ENCODE data around the gene TSR2. TPM values are rescaled to one million over a fixed set of nuclear protein-coding genes. Genes with fewer than 3 reads are reported as not detected.

Gene TSR2
- total RNA-seq, 2 experiments from 2014 or later = 25.5 to 26.2 TPM

DNA sequence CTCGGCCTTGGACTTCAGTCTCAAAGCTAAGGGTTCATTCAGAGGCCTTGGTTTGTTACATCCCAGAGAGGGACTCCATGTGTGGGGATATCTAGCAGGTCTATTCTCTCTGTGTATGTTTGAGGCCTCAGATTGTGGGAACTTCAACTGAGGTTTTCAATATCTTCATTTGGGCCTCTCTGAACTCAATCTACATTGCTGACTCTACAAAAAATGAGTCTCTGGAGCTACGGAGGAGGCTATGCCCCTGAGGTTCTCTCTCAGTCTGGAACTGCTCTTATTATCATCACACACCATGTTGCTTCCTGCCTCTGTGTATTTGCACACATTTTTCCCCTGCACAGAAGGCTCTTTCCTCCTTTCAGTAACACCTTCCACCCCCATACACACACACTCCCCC lies 5.1 kb upstream of the TSR2 start:
- CTCF ChIA-PET = no interaction called here
- Mint-ChIP-seq H3K27me3 (no peaks in the 10 kb centered on the region), H3K4me1 (peaks cover 4% of the 10 kb centered on the region), H3K9me3 (no peaks in the 10 kb centered on the region), H3K4me3 (no peak overlapping the region), H3K36me3 (ENCODE audit: low read depth) (no peaks in the 10 kb centered on the region), H3K27ac (no peak overlapping the region)
- POLR2A ChIA-PET = no interaction called here
- no peak for DNase-seq

DNA sequence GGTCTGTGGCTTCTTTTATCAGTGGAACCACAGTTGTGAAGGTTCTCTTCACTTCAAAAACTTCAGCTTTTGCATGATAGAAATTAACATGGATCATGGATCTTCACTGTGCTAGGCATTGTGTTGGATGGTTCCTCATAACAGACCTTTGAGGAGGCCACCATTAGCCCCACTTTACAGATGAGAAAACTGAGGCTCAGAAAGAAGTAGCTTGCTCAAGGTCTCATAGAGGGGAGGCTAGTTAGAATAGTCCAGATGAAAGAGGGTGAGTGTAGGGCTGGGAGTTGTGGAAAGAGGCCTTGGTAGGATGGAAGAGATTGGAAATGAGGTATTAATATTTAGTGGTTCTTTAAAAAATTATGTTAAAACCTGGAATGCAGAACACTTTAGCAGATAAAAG lies 2.6 kb downstream of the TSR2 start:
- ChIA-PET POLR2A (no interaction called here), CTCF (no interaction called here)
- H3K27ac Mint-ChIP-seq = no peak overlapping the region
- H3K4me1 Mint-ChIP-seq = peaks cover 24% of the 10 kb centered on the region
- H3K9me3 Mint-ChIP-seq = no peaks in the 10 kb centered on the region
- DNase-seq = no peak
- H3K36me3 Mint-ChIP-seq (ENCODE audit: low read depth) = peaks cover 24% of the 10 kb centered on the region
- no peak overlapping the region for H3K4me3 Mint-ChIP-seq
- no peaks in the 10 kb centered on the region for H3K27me3 Mint-ChIP-seq

DNA sequence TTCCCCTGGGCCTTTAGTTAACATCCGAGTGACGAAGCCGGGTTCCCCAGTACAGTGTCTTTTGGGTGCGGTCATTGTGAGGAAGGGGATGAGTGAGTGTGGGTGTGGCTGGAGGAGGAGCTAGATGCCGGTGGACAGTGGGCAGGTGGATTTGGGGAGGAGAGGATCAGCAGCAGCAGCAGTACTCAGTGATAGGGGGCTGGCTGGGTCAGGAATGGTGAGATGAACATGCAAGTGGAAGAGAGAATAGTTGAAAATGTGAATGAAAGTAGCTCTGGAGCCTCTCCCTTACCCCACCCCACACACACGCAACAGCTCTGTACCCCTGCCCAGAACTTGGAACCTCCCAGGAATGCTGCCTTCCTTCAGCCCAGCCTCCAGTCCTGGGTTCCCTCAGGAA lies 4.5 kb downstream of the TSR2 start:
- no peak overlapping the region for H3K27ac Mint-ChIP-seq
- peaks cover 23% of the 10 kb centered on the region for H3K4me1 Mint-ChIP-seq
- peaks cover 24% of the 10 kb centered on the region for H3K36me3 Mint-ChIP-seq (ENCODE audit: low read depth)
- ChIA-PET POLR2A (interaction anchor here (0.6 kb wide), 1 partner anchor 726 kb away, joined by 3 read pairs; no protein-coding TSS in a partner anchor), CTCF (no interaction called here)
- H3K27me3 Mint-ChIP-seq = no peaks in the 10 kb centered on the region
- DNase-seq = no peak
- no peaks in the 10 kb centered on the region for H3K9me3 Mint-ChIP-seq
- no peak overlapping the region for H3K4me3 Mint-ChIP-seq

DNA sequence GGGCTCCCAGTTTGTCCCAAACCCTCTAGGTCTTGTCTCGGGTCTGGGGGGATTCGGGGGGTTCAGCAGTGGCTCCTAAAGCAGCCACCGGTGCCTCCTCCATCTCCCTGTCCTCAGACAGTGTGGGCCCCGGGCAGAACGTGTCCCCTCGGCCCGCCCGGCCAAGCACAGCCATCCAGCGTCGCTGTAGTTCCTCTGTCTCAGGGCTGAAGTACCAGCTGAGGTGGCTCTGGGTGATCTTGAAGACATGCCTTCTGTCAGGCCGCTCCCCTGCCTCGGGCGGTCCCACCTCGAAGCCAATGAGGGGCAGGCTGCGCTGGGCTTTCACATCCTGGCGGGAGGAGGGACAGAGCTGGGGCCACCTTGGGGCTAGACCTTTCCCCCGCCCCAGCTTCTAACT lies 5.9 kb downstream of the TSR2 start:
- ChIA-PET CTCF (no interaction called here), POLR2A (no interaction called here)
- Mint-ChIP-seq H3K36me3 (ENCODE audit: low read depth) (peaks cover 24% of the 10 kb centered on the region), H3K9me3 (no peaks in the 10 kb centered on the region), H3K27me3 (no peaks in the 10 kb centered on the region), H3K4me1 (peaks cover 19% of the 10 kb centered on the region), H3K4me3 (no peak overlapping the region), H3K27ac (no peak overlapping the region)
- no peak for DNase-seq

DNA sequence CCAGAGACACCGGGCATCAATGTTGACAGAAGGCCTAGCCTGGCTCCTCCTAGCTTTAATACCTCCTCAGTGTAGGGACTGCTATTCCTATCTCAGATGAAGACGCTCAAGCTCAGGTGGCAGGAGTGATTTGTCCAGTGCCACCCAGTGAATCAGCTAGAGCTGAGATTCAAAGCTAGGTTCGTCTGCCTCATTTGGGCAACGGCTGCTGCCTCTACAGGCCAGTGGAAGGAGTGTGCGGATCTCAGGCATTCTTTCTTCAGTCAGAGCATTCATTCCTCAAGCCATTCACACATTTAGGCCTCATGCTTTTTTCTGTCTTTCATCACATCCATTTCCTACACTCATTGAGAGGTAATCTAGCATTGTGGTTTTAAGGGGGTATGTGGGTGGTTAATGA lies 7.3 kb downstream of the TSR2 start:
- Mint-ChIP-seq H3K4me1 (peaks cover 6% of the 10 kb centered on the region), H3K36me3 (ENCODE audit: low read depth) (peaks cover 19% of the 10 kb centered on the region), H3K27ac (no peak overlapping the region), H3K9me3 (no peaks in the 10 kb centered on the region), H3K27me3 (no peaks in the 10 kb centered on the region), H3K4me3 (no peak overlapping the region)
- no peak for DNase-seq
- POLR2A ChIA-PET = no interaction called here
- CTCF ChIA-PET = no interaction called here

DNA sequence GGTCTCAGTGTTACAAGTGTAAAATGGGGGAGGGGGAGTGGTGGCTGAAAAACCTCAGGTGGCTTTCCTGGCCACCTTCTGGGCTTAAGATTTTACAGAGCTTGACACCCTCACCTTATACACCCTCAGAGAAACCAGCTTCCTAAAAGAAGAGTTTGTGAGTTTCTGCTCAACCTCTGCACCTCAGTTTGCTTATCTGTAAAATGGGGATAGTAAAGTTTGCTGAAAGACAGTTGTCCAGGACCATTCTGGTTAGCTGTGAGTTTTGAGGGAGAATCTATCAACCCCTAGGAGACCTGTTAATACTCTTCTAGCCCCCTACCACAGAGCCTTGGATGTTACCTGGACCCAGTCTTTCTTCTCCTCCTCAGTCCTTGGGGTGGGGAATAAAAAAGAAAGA lies 9.7 kb downstream of the TSR2 start:
- H3K9me3 Mint-ChIP-seq = no peaks in the 10 kb centered on the region
- ChIA-PET POLR2A (no interaction called here), CTCF (no interaction called here)
- peaks cover 3% of the 10 kb centered on the region for H3K36me3 Mint-ChIP-seq (ENCODE audit: low read depth)
- no peak overlapping the region for H3K27ac Mint-ChIP-seq
- H3K27me3 Mint-ChIP-seq = no peaks in the 10 kb centered on the region
- no peak for DNase-seq
- H3K4me3 Mint-ChIP-seq = no peak overlapping the region
- no peaks in the 10 kb centered on the region for H3K4me1 Mint-ChIP-seq

DNA sequence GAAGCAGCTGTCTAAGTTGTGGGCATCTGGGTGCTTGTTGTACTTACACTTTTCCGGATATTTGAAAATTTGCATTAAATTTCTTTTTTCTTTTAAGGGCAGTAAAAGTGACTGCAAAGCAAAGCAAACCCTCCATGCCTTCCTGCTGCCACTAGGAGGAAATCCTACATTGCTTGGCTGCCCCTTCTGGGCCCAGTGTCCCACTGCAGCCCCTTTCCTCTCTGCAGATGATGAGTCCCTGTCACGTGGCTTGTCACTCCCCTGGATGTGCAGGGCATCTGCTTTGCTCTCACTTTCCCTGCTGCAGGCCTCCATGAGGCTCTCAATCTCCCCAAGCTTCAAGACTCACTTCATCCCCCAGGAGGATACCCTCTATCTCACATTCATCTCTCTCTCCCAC lies 12.7 kb downstream of the TSR2 start:
- ChIA-PET POLR2A (no interaction called here), CTCF (no interaction called here)
- H3K4me3 Mint-ChIP-seq = no peak overlapping the region
- H3K27ac Mint-ChIP-seq = no peak overlapping the region
- no peak for DNase-seq
- H3K9me3 Mint-ChIP-seq = no peaks in the 10 kb centered on the region
- H3K27me3 Mint-ChIP-seq = no peaks in the 10 kb centered on the region
- H3K4me1 Mint-ChIP-seq = no peaks in the 10 kb centered on the region
- no peaks in the 10 kb centered on the region for H3K36me3 Mint-ChIP-seq (ENCODE audit: low read depth)

DNA sequence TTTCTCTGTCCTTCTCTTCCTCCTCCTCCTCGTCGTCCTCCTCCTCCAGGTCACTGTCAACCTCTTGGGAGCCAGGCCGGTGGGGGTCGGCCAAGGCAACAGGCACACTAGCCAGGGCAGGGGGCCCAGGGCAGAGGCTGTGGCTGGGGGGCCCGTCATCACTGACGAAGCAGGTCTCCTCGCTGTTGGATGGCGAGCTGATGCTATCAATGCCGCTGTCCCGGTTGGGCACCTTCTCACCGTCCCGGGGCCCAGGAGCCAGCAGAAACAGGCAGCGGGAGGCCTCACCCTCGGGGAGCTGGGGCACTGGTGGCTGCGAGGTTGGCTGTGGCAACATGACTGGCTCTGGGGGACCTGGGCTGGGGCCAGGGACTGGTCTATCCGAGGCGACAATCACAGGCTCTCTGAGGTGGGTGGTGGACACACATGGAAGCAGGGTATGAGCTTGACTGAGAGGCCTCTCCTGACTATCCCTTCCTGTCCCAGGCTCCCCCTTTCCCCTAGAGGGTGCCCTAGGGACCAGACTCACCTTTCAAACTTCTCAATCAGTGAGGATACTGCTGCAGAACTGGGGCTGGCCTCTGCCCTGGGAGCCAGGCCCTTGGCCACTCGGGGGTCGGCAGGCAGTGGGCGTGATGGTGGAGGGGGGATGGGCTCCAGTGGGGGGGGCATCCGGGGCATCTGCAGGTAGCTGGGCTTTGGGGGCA lies 30.0 kb downstream of the TSR2 start:
- DNase-seq = no peak
- Mint-ChIP-seq H3K9me3 (no peaks in the 10 kb centered on the region), H3K27ac (no peak overlapping the region), H3K27me3 (no peaks in the 10 kb centered on the region), H3K4me1 (no peaks in the 10 kb centered on the region), H3K4me3 (no peak overlapping the region), H3K36me3 (ENCODE audit: low read depth) (no peaks in the 10 kb centered on the region)
- CTCF ChIA-PET = no interaction called here
- POLR2A ChIA-PET = no interaction called here

DNA sequence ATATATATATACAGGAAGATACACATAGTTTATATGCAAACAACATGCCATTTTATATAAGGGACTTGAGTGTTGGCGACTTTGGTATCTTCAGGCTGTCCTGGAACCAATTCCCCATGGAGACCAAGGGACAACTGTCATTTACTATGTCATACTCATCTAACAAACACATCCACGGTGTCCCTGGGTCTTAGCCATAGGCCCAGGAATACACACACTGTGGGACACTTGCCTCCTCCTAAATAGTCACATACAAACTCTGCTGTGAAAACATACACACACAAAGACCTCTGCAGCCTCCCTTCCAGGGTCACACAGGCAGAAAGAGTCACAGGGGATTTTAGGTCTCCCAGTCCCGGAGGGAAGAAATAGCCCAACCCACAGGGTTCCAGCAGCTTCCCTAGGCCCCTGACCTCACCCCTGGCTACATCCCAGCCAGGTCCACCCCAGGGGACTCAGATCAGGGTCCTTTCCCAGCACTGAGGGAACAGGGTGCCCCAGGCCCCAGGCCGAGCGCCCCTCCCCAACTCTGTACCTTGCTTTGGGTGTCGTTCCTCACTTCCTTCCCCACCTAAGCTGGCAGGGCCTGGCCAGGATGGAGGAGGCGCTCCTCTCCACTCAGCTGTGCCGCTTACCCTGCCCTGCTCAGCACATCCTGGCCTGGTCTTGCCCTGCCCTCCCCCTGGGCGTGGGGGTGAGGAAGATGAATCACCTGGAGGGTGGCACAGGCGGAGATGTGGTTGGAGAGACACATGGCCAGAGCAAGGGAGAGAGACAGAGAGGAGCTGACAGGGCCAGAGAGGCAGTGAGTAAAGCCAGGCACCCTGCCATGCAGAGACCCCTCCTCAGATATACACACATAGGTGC lies 34.0 kb downstream of the TSR2 start:
- POLR2A ChIA-PET = no interaction called here
- DNase-seq = no peak

DNA sequence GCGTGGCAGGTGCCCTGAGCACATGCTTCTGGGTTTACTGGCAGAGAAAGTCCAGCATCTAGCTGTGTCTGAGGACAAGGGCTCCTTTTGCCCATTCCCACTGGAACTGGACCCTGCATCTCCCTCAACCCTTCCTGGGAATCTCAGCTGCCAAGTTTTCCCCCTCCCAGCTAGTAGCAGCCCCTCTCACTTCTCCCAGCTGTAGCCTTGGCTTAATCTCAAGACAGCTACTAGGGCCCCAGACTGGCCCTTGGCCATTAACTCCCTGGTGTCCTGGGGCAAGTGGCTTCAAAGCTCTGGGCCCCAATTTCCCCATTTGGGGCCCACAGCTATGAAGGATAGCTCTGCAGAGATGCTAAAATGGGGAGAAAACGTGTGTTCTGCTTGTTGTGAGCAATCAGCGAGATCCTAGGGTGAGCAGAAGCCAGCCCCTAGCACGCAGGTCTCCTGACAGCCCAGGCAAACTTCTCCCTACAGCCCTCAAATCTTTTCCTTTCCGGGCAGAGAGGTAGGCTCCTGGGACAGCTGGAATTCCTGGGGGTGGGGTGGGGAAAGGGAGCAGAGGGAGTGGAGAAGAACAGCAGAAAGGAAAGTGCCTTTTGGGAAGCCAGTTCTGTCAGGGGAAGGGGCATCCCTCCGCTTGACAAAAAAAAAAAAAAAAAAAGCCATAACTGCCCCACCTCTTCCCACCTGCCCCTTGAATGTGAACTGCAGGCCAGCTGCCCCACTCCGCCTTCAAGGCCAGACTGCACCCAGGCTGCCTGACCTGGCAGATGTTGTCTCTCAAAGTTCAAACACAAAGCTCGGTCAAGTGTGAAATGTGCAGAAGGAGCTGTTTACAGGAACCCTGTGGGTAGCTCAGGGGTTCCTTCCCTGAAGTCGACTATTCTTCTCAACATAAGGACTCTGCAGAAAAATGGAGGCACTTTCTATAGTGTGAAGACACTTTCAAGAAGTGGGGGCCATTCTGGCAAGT lies 39.2 kb downstream of the TSR2 start:
- ChIA-PET CTCF (no interaction called here), POLR2A (interaction anchor here (0.6 kb wide), 1 partner anchor 796 kb away, joined by 3 read pairs; no protein-coding TSS in a partner anchor)
- Mint-ChIP-seq H3K4me1 (no peaks in the 10 kb centered on the region), H3K4me3 (no peak overlapping the region), H3K27me3 (no peaks in the 10 kb centered on the region), H3K36me3 (ENCODE audit: low read depth) (no peaks in the 10 kb centered on the region), H3K9me3 (no peaks in the 10 kb centered on the region), H3K27ac (no peak overlapping the region)
- no peak for DNase-seq

More for the DNA sequence above, 34.0 kb downstream of the TSR2 start:
- no peak overlapping the region for H3K4me3 Mint-ChIP-seq
- H3K27me3 Mint-ChIP-seq = no peaks in the 10 kb centered on the region
- H3K9me3 Mint-ChIP-seq = no peaks in the 10 kb centered on the region
- H3K36me3 Mint-ChIP-seq (ENCODE audit: low read depth) = no peaks in the 10 kb centered on the region
- no peaks in the 10 kb centered on the region for H3K4me1 Mint-ChIP-seq
- CTCF ChIA-PET = no interaction called here
- no peak overlapping the region for H3K27ac Mint-ChIP-seq

DNA sequence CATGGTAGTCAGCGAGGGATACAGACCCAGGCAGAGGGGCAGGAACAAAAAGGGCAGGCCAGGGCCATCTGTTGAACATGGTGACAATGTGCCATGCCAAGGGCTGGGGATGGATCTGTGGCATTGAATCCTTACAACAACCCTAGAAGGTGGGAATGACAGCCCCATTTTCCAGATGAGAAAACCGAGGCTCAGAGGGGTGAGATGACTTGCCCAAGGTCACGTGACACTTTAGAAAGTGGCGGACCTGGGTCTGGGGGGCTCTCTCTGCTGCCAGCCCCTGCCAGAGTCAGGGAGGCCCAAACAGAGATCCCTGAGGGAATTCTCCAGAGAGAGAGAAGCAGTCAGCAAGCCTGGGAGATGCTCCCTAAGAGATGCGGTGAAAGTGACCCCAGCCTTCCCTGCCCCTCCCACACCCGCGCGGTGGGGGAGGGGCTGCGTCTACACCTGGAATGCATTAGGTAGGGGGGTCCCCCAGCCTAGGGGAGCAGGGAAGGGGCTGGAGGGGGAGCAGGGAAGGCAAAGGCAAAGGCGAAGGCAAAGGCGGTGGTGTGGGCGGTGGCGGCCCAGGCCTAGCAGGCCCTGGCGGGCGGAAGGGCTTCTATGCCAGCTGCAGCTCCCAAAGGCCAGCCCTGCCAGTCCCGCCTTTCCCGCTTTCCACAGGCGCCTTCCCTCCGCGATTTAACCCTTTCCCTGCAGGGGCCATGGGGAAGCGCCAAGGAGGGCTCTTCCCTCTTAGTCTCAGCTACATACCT lies 42.8 kb downstream of the TSR2 start:
- H3K27me3 Mint-ChIP-seq = no peaks in the 10 kb centered on the region
- no peaks in the 10 kb centered on the region for H3K9me3 Mint-ChIP-seq
- H3K4me3 Mint-ChIP-seq = no peak overlapping the region
- no peak for DNase-seq
- no peak overlapping the region for H3K27ac Mint-ChIP-seq
- no peaks in the 10 kb centered on the region for H3K4me1 Mint-ChIP-seq
- ChIA-PET POLR2A (no interaction called here), CTCF (no interaction called here)
- H3K36me3 Mint-ChIP-seq (ENCODE audit: low read depth) = no peaks in the 10 kb centered on the region

DNA sequence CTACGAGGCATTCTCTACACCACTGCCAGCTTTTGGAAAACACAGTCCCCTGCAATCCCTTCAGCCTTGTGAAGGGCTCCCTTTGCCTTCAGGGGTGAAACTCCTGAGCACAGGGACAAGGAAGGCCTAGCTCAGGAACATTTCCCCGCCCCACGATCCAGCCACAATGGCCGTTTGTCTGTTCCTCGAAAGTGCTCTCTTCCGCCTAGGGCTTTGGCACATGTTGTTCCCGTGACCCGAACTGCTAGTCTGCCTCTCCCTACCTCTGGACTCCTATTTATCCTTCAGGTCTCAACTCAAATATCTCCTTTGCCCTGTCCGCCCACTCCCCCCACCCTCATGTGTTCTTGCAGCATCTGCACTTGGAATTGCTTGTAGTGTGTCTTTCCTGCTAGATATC lies 43.7 kb downstream of the TSR2 start:
- Mint-ChIP-seq H3K27ac (no peak overlapping the region), H3K27me3 (no peaks in the 10 kb centered on the region), H3K36me3 (ENCODE audit: low read depth) (no peaks in the 10 kb centered on the region), H3K9me3 (no peaks in the 10 kb centered on the region), H3K4me3 (no peak overlapping the region), H3K4me1 (no peaks in the 10 kb centered on the region)
- CTCF ChIA-PET = no interaction called here
- POLR2A ChIA-PET = no interaction called here
- DNase-seq = no peak

DNA sequence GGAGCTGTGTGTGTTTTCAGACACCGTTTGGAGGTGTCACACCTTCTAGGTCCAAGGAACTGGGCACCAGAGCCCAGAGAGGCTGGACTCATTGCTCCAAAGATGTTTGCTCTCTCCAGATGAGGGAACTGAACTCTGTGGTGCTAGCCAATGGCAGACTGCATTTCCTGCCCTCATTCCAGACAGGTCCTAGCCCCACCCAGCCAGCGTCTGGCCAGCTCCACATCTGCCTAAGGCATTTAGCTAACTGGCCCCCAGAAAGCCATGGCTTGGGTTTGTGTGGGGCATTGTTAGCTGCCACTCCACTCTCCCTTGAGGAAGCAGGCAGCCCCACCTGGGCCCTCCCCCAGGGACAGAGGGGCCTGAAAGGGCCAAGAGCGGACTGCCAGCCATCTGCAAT lies 44.5 kb downstream of the TSR2 start:
- DNase-seq = no peak
- no peaks in the 10 kb centered on the region for H3K4me1 Mint-ChIP-seq
- no peak overlapping the region for H3K27ac Mint-ChIP-seq
- no peaks in the 10 kb centered on the region for H3K36me3 Mint-ChIP-seq (ENCODE audit: low read depth)
- H3K9me3 Mint-ChIP-seq = no peaks in the 10 kb centered on the region
- ChIA-PET CTCF (no interaction called here), POLR2A (no interaction called here)
- H3K27me3 Mint-ChIP-seq = no peaks in the 10 kb centered on the region
- no peak overlapping the region for H3K4me3 Mint-ChIP-seq

Measured in activated CD4-positive, alpha-beta memory T cell treated with anti-CD3 and anti-CD28 coated beads, Interleukin-2, amount 10 ng/mL, durations not matched to agents 7 days and 5 days (primary cell).